ENCODE data around the gene CASP6.

Gene CASP6

GRCh38 chr4:109702950-109703663 lies at the start of gene CASP6:
Gene CASP6, minus strand, starts transcription at chr4:109703445. Its CDS starts 50 bp downstream, at chr4:109703395.
- peaks cover 44% of the 10 kb centered on the region for H3K4me1 Mint-ChIP-seq
- peaks cover 2% of the 10 kb centered on the region for H3K36me3 Mint-ChIP-seq
- H3K9me3 Mint-ChIP-seq = no peaks in the 10 kb centered on the region
- H3K4me3 Mint-ChIP-seq = peak within 1 kb of the TSS; percentile 95
- no peaks in the 10 kb centered on the region for H3K27me3 Mint-ChIP-seq
- H3K27ac Mint-ChIP-seq = peak within 1 kb of the TSS; percentile 90

- H3K36me3 Mint-ChIP-seq = no peaks in the 10 kb centered on the region
- H3K4me1 Mint-ChIP-seq = no peaks in the 10 kb centered on the region
- H3K27ac Mint-ChIP-seq = no peak overlapping the region
- no peaks in the 10 kb centered on the region for H3K9me3 Mint-ChIP-seq
- no peaks in the 10 kb centered on the region for H3K27me3 Mint-ChIP-seq
- no peak overlapping the region for H3K4me3 Mint-ChIP-seq
These were observed 49.3 kb upstream of the CASP6 start for GRCh38 chr4:109752525-109752924.

DNA sequence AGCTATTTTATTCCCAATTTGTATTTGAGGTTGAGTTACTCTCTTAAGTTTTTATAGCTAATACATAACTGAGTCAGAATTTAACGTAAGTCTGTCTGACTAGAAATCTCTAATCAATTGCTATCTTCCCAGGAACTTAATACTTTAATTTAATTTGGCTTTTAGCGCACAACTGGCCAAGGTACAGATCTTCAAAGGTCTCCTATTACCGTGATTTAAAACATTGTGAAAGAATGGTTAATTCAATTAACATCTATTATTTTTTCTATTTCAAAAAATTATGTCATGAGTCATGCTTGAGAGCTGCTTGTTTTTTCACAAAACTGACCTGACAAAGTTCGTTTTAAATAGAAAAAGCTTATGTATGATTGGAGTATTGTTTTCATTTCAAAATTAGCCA lies 48.6 kb upstream of the CASP6 start:
- H3K9me3 Mint-ChIP-seq = no peaks in the 10 kb centered on the region
- no peaks in the 10 kb centered on the region for H3K36me3 Mint-ChIP-seq
- H3K27me3 Mint-ChIP-seq = no peaks in the 10 kb centered on the region
- no peak overlapping the region for H3K27ac Mint-ChIP-seq
- H3K4me3 Mint-ChIP-seq = no peak overlapping the region
- H3K4me1 Mint-ChIP-seq = no peaks in the 10 kb centered on the region

- Mint-ChIP-seq H3K36me3 (no peaks in the 10 kb centered on the region), H3K9me3 (no peaks in the 10 kb centered on the region), H3K4me1 (no peaks in the 10 kb centered on the region), H3K4me3 (no peak overlapping the region), H3K27me3 (no peaks in the 10 kb centered on the region), H3K27ac (no peak overlapping the region)
These were observed 47.5 kb upstream of the CASP6 start for GRCh38 chr4:109750652-109751244.

- no peaks in the 10 kb centered on the region for H3K36me3 Mint-ChIP-seq
- H3K9me3 Mint-ChIP-seq = no peaks in the 10 kb centered on the region
- no peaks in the 10 kb centered on the region for H3K27me3 Mint-ChIP-seq
- no peaks in the 10 kb centered on the region for H3K4me1 Mint-ChIP-seq
- no peak overlapping the region for H3K4me3 Mint-ChIP-seq
- no peak overlapping the region for H3K27ac Mint-ChIP-seq
These were observed 46.3 kb upstream of the CASP6 start for GRCh38 chr4:109749388-109750082.

DNA sequence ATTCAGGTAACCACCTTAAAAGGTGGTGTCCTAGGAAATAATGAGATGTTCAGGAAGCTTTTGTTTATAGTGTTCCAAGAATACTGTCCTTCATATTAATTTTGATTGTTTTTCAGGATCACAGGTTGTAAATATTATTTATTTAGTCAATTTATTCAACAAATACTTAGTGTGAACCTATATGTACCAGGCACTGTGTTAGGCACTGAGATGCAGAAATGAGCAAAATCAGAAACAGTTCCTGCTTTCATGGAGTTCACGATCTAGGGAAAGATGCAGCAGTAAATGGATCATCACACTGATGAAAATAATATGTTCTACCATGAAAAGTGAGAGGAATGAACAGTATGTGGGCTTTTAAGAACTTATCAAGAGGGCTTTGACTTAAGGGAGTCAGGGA lies 44.9 kb upstream of the CASP6 start:
- H3K36me3 Mint-ChIP-seq = no peaks in the 10 kb centered on the region
- H3K4me3 Mint-ChIP-seq = no peak overlapping the region
- no peaks in the 10 kb centered on the region for H3K9me3 Mint-ChIP-seq
- H3K4me1 Mint-ChIP-seq = no peaks in the 10 kb centered on the region
- H3K27me3 Mint-ChIP-seq = no peaks in the 10 kb centered on the region
- H3K27ac Mint-ChIP-seq = no peak overlapping the region

GRCh38 chr4:109746728-109747127 lies 43.5 kb upstream of the CASP6 start:
- no peaks in the 10 kb centered on the region for H3K9me3 Mint-ChIP-seq
- H3K4me3 Mint-ChIP-seq = no peak overlapping the region
- no peaks in the 10 kb centered on the region for H3K4me1 Mint-ChIP-seq
- no peak overlapping the region for H3K27ac Mint-ChIP-seq
- no peaks in the 10 kb centered on the region for H3K36me3 Mint-ChIP-seq
- H3K27me3 Mint-ChIP-seq = no peaks in the 10 kb centered on the region

- Mint-ChIP-seq H3K4me3 (no peak overlapping the region), H3K9me3 (no peaks in the 10 kb centered on the region), H3K4me1 (no peaks in the 10 kb centered on the region), H3K27me3 (no peaks in the 10 kb centered on the region), H3K36me3 (no peaks in the 10 kb centered on the region), H3K27ac (no peak overlapping the region)
These were observed 42.6 kb upstream of the CASP6 start for GRCh38 chr4:109745830-109746229.

DNA sequence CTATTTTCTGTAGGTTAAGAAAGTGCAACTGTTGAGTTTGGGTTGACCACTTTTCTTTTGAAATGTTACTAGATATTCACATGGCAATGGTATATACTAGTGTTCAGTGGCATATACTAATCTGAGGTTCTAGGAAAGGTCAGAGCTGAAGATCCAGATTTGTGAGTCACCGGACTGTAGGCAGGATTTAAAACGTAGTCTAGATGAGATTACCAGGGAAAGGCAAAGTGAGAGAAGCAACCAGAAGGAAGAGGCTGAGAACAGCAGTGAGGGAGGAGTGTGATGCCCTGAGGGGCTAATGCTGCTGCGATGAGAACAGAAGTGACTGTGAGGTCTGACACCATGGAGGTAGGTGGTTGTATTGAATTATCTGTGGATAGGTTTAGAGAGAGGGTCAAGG lies 36.3 kb upstream of the CASP6 start:
- H3K4me3 Mint-ChIP-seq = no peak overlapping the region
- H3K27me3 Mint-ChIP-seq = no peaks in the 10 kb centered on the region
- no peaks in the 10 kb centered on the region for H3K4me1 Mint-ChIP-seq
- no peaks in the 10 kb centered on the region for H3K9me3 Mint-ChIP-seq
- no peak overlapping the region for H3K27ac Mint-ChIP-seq
- no peaks in the 10 kb centered on the region for H3K36me3 Mint-ChIP-seq

DNA sequence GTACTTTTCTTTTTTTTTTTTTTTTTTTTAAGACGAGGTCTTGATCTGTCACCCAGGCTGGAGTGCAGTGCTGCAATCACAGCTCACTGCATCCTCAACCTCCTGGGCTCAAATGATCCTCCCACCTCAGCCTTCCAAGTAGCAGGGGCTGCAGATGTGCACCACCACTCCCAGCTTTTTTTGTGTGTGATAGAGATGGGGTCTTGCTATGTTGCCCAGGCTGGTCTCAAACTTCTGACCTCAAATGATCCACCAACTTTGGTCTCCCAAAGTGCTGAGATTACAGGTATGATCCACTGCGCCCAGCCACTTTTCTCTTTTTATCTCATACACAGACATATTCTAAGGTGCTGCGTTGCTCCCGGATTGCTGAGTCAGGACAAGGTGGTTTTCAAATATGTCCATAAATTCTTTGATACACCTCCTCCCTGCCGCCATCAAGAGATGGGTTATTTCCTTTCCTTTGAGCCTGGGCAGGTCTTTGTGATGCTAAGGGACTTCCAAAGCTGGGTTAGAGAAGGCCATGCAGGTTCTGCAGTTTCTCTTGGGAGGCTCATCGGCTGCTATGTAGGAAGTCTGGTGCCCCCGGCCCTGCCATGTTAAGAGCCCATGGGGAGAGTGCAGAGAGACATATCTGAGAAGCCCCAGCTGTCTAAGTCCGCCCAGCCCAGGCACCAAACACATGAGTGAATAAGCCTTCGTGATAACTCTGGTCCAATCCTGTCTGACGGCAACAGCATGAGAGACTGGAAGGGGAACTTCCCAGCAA lies 35.0 kb upstream of the CASP6 start:
- no peaks in the 10 kb centered on the region for H3K4me1 Mint-ChIP-seq
- no peak overlapping the region for H3K27ac Mint-ChIP-seq
- no peak overlapping the region for H3K4me3 Mint-ChIP-seq
- H3K9me3 Mint-ChIP-seq = no peaks in the 10 kb centered on the region
- no peaks in the 10 kb centered on the region for H3K27me3 Mint-ChIP-seq
- H3K36me3 Mint-ChIP-seq = no peaks in the 10 kb centered on the region

DNA sequence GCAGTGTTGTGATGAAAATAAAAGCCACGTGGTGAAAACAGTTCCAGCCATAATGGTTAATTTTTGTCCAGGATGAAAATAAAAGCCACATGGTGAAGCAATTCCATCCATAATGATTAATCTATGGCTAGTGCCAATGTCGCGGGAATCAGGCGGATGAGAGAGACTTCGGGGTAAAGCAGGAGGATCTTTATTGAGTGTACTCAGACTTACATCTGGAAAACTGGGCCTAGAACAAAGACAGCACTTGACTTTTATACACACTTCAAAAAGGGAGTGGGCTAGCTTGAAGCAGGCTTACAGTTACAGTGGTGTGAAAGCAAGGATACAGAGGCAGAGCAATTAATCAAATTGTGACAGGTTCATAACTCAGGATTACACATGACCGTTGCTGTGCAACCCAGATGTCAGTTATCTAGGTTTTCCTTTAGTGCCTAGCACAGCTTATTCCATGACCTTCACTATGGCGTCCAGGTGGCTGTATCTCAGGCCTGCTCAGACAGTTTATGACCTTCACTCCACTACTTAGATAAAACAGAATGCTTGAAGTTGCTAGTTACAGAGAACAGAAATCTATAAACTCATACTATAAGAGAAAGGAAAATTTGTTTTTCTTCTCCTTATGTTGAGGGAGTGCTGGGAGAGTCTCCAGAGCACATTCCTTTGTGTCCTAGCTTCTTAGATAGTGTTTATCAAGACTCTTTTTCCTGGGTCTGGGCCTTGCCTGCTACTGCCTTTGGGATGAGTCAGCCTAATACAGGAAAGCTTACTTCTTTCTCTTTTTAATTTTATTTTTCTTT lies 32.5 kb upstream of the CASP6 start:
- no peaks in the 10 kb centered on the region for H3K9me3 Mint-ChIP-seq
- no peak overlapping the region for H3K4me3 Mint-ChIP-seq
- H3K27ac Mint-ChIP-seq = no peak overlapping the region
- no peaks in the 10 kb centered on the region for H3K27me3 Mint-ChIP-seq
- H3K4me1 Mint-ChIP-seq = no peaks in the 10 kb centered on the region
- H3K36me3 Mint-ChIP-seq = no peaks in the 10 kb centered on the region

DNA sequence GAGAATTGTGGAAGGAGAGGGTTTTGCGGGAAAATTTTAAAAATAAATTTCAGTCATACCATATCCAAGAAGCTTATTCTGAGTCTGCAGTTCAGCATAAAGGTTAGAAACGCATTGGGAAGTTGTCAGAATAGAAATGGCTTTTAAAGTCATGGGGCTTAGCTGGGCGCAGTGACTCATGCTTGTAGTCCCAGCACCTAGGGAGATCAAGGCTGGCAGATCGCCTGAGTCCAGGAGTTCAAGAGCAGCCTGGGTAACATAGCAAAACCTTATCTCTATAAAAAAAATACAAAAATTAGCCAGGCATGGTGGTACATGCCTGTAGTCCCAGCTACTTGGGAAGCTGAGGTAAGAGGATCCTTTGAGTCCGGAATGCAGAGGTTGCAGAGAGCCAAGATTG lies 30.5 kb upstream of the CASP6 start:
- no peaks in the 10 kb centered on the region for H3K9me3 Mint-ChIP-seq
- no peaks in the 10 kb centered on the region for H3K27me3 Mint-ChIP-seq
- no peak overlapping the region for H3K27ac Mint-ChIP-seq
- no peak overlapping the region for H3K4me3 Mint-ChIP-seq
- H3K4me1 Mint-ChIP-seq = peaks cover 6% of the 10 kb centered on the region
- no peaks in the 10 kb centered on the region for H3K36me3 Mint-ChIP-seq

DNA sequence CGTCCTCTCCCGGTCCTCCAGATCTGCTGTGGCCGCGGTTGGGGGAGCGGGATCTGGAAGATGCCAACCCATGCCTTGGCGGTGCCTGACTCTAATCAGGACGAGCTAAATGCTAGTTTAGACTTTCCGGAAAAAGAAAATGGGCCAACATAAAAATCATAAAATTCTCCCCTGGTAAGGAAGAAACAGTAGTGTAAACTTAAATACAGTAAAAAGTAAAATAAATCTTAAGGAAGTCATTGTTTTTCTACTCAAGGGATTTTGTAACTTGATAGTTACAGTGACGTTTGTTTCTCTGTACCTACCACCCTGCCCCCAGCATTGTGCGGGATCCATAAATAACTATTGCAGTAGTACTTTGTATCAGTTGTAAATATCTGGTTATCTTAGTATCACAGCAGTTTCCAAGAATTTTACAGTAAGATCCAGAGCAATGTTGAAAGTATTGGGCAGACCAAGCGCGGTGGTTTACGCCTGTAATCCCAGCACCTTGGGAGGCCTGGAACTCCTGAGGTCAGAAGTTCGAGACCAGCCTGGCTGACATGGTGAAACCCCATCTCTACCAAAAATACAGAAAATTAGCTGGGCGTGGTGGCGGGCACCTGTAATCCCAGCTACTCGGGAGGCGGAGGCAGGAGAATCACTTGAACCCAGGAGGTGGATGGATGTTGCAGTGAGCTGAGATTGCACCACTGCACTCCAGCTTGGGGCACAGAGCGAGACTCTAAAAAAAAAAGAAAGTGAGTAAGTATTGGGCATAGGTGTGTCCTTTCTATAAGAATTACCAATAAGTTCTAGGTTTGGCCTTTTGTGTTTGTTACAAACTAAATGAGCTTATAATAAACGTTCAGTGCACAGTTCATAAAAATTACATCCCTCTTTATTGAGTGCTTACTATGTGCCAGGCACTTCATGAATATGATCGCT lies 27.6 kb upstream of the CASP6 start:
- no peak overlapping the region for H3K27ac Mint-ChIP-seq
- H3K9me3 Mint-ChIP-seq = no peaks in the 10 kb centered on the region
- peak overlapping the region; percentile 85 for H3K4me3 Mint-ChIP-seq
- no peaks in the 10 kb centered on the region for H3K27me3 Mint-ChIP-seq
- H3K4me1 Mint-ChIP-seq = peaks cover 26% of the 10 kb centered on the region
- H3K36me3 Mint-ChIP-seq = peaks cover 5% of the 10 kb centered on the region

All from activated naive CD4-positive, alpha-beta T cell treated with anti-CD3 and anti-CD28 coated beads, Interleukin-2, amount 50 U/mL, for 24 hours (primary cell).